GM12801 (cell line): ENCODE results near the gene SPTLC1.

Experiments used
- TF ChIP-seq, protein P1 (sequence below): IDR thresholded peaks from one replicate; pipeline ENCODE4 v1.5.1; 2011; ENCODE audit warnings: control low read depth; ENCODE audit not compliant: insufficient read length; ENCODE audit errors: extremely low read depth

Gene SPTLC1

DNA sequence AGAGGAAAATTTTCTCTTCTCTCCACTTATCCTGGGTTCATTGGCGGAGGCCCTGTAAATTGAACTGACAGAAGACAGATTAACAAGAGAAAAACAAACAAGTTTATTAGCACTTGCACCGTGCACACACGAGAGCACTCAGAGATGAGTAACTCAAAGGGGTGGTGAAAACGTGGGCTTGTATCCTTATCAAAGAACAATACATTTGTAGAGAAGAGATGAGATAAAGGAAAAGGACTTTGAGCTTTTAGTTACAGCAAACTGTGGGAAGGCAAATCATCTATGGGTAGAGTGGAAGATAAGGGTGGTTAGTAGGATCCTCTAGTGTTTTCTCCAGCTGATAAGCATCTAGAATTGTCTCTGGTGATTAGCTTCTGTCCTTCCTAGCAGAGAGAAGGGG, 120.8 kb downstream of the SPTLC1 start:
- TF ChIP-seq, protein P1, sequence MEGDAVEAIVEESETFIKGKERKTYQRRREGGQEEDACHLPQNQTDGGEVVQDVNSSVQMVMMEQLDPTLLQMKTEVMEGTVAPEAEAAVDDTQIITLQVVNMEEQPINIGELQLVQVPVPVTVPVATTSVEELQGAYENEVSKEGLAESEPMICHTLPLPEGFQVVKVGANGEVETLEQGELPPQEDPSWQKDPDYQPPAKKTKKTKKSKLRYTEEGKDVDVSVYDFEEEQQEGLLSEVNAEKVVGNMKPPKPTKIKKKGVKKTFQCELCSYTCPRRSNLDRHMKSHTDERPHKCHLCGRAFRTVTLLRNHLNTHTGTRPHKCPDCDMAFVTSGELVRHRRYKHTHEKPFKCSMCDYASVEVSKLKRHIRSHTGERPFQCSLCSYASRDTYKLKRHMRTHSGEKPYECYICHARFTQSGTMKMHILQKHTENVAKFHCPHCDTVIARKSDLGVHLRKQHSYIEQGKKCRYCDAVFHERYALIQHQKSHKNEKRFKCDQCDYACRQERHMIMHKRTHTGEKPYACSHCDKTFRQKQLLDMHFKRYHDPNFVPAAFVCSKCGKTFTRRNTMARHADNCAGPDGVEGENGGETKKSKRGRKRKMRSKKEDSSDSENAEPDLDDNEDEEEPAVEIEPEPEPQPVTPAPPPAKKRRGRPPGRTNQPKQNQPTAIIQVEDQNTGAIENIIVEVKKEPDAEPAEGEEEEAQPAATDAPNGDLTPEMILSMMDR, result no peak

DNA sequence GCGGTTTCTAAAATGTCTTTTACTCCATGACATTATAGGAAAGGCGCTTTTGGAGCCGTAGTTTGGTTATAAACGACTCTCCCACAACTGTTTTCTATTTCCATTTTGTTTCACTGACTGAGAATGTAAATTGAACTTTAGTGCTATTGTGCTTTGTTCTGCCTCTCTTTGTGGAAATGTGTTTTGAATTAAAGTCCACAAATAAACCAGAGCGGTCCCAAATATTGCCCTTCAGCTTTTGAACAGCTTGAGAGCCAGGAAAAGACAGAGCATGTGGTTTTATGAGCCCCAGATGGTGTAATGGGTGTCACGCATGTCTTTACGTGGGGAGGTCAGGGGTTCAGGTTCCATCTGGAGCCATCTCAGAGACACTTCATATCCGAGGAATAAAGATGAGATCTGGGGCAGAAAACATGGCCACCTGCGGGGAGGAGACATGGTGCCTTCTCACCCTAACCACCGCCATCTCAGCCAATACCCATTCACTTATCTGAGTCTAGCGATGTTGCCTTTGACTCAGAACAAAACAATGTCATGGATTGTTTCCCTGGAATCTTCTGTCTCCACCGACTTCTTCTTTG, 122.7 kb downstream of the SPTLC1 start:
- TF ChIP-seq, protein P1, result no peak

DNA sequence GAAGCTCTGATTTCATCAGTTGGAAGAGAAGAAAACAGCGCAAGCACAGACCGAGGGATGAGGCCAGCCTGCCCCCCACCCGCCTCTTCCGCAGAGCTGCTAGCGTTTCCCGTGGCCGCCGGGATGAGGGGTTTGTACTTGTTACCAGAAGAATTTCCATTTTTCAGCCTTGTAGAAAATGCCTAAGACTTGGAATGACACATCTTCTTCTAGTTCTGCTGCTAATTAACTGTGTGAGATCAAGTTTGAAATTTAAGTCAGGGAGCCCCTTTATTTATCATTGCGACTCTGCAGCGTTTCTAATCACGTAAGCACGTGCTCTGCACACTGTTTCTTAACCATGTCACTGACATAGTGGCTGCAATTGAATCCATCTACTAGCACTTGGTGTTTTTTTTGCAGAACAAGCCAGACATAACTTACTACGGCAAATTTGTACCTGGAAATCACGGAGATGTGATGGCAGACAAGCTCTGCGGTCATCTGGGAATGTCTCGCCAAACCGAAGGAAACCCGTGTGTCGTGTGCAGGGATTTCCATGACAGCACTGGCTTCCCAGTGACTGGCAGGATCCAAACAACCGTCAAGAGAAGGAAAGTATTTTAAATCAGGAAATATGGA, 123.4 kb downstream of the SPTLC1 start:
- TF ChIP-seq, protein P1, result no peak

DNA sequence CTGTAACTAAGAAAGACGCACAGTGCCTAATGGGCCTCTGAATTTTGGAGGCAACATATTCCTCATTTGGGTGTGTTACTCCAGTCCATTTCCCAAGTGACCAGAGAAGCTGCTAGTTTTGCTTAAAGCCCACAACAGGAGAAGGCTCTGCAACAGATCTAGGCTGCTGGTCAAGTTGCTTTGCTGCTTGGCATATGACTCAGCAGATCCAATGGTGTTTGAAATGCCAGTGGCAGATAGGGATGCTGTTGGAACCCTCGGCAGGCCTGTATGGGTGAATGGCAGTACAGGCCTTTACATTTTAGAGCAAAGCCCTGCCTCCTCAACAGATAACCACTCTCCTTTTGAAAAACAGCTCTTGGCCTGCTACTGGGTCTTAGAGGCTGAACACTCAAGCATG, 129.0 kb downstream of the SPTLC1 start:
- TF ChIP-seq, protein P1, result no peak

DNA sequence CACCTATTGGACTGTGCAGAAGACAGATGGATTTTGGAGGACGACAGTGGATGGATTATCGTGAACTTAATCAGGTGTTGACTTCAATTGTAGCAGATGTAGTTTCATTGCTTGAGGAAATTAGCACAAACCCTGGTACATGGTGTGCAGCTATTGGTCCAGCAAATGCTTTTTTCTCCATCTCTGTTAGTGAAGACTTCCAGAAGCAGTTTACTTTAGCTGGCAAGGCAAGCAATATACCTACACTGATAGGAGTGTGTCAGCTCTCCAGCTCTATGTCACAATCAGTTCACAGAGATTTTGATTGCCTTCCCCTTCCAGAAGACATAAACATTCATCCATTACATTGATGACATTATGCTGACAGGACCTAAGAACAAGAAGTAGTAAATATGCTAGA, 129.5 kb downstream of the SPTLC1 start:
- TF ChIP-seq, protein P1, result no peak
